Medulla oblongata (tissue), 1 donor: ENCODE data around the gene SHCBP1.
"Not testable (repeated sequence)": the region's sequence is repeated elsewhere in the genome, so short reads cannot be mapped to it uniquely, and the experiment has no call there.

Source experiments
- DNase-seq: peaks from one replicate; pipeline ENCODE4 v3.0.0-alpha.2; 2015; ENCODE audit errors: extremely low spot score

The SHCBP1 gene, protein sequence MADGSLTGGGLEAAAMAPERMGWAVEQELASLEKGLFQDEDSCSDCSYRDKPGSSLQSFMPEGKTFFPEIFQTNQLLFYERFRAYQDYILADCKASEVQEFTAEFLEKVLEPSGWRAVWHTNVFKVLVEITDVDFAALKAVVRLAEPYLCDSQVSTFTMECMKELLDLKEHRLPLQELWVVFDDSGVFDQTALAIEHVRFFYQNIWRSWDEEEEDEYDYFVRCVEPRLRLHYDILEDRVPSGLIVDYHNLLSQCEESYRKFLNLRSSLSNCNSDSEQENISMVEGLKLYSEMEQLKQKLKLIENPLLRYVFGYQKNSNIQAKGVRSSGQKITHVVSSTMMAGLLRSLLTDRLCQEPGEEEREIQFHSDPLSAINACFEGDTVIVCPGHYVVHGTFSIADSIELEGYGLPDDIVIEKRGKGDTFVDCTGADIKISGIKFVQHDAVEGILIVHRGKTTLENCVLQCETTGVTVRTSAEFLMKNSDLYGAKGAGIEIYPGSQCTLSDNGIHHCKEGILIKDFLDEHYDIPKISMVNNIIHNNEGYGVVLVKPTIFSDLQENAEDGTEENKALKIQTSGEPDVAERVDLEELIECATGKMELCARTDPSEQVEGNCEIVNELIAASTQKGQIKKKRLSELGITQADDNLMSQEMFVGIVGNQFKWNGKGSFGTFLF

DNA sequence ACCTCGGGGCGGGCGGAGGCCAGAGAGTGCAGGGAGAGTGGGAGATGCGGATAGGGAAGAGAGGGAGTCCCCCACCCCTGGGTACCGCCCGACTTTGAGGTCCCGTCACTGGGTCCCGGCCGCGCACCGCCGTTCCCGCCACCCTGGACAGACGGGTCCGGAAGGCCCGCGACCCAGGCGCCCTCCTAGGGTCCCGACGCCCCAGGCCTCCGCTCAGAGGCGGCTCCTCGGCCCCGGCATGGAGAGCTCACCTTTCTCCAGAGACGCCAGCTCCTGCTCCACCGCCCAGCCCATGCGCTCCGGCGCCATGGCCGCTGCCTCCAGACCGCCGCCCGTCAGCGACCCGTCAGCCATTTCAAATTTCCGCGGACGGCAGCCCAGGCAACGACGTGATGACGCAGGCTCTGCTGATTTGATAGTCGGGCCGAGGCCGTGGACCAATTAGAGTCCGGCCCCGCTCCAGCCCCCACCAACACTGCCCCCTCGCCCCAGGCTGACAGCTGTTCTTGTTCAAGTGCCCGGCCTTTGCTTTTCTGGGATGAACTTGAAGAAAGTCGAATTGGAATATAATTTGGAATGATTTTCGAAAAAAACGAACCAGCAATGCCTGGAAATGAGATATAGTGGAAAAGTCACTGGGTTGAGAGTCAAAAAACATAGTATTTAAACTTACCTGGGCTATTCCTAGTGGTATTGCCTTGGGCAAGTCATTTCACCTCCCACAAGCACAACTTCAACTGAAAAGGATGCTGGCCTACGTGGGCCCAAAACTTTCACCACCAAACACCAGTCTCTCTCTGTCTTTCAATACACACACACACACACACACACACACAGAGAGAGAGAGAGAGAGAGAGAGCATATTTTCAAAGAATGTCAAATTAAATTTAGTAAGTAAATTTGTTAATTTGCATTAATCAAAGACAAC lies at the start of gene SHCBP1:
SHCBP1 (minus strand) TSS at position 374 of the 928 bp plus-strand sequence; CDS start at position 354, 20 bp downstream.
- peak; percentile 86 for DNase-seq

DNA sequence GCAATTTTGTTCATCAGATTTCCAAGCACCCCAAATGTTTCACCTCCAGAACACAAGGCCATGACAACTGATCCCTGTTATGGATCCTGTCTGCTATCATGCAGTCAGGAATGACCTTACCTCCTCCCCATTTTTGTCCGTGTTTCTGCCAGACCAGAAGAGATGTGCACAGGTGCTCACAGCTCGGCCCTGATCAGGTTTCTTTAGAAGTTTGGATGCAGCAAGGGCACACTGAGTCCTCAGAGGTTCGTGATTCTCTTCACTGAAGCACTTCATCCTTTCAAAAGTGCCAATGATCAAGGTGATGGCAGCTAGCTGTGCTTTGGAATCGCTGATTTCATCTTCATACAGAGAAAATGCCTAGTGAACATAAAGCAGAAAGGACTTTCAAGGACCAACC lies 40.9 kb upstream of the SHCBP1 start:
- DNase-seq = no peak

DNA sequence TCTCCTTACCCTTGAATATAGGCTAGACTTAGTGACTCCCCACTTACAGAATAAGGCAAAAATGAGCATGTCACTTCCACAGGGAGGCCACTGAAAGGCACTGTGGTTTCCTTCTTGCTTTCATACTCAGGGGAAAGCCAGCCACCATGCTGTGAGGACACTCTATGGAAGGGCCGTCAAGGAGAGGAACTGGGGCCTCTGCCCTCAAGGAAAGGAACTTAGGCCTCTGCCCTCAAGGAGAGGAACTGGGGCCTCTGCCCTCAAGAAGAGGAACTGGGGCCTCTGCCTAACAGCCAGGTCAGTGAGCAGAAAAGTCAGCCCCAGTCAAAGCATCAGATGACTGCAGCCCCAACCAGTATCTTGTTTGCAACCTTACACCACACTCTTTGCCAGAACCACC lies 37.7 kb upstream of the SHCBP1 start:
- DNase-seq = peak; percentile 76

DNA sequence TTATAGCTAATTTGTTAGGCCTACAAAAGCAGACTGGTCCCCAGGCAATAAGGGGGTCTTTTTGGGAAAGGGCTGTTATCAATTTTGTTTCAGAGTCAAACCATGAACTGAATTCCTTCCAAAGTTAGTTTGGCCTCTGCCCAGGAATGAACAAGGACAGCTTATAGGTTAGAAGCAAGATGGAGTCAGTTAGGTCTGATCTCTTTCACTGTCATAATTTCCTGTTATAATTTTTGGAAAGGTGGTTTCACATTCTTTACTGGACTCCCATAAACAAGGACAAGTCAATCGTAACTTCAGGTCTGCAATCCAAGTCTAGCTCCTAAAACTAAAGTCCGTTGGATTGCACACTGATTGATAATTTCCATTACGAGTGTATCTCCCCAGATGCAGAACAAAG lies 30.1 kb upstream of the SHCBP1 start:
- no peak for DNase-seq

DNA sequence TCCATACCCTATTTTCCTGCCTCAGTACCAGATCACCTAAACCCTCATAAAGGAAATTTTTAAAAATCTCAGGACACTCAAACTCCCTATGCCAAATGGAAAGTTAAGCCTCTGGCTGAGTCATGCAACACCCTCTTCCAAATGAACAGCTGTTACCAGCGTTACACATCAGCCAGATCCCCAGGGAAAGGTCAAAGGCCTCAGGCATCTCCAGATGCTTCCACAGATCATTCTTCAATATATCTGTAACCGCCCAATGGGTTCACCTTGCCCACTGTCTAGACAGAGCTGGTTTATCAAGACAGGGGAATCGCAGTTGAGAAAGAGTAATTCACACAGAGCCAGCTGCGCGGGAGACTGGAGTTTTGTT lies 29.1 kb upstream of the SHCBP1 start:
- DNase-seq = no peak

DNA sequence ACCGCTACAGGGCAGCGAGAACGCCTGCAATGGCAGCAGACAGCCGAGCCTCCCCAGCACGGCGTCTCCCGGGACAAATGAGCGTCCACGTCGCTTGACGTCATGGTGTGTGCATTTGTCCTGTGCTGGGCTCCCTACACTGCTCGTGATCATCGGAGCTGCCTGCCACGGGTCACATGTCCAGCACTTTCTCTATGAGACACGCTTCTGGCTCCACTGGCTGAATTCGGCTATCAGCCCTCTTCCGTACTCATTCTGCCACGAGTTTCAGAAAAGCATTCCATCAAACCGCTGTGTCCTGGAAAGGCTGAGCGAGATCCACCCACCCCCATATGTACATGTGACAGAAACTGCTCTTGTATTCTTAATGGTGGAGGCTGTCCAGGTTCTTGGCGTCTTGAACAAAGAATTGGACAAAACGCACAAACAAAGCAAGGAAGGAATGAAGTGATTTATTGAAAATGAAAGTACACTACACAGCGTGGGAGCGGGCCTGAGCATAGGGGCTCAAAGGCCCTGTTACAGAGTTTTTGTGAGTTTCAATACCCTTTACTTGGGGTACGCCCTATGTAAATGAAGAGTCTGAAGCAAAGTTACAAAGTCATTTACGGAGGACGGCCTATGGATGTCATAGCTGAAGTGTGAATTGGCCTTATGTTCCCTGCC lies 28.5 kb upstream of the SHCBP1 start:
- DNase-seq = peak; percentile 58

DNA sequence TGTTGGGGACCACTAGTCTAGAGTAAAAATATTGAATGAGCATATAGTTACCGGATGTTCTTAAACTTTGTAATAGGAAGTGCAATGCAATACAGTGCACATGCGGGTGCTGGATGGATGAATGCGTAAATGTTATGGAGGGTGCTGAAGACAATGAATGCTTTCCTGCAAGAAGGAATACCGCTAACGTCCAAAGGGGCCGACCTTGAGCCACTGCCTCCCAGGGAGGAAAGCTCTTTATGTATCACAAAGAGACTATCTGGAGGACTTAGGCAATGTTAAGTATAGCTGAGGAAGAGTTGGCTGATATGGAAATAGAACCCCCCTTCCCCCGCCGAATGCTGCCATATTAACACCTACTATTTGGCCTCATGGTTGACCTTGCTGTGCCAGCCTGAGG lies 27.5 kb upstream of the SHCBP1 start:
- no peak for DNase-seq

DNA sequence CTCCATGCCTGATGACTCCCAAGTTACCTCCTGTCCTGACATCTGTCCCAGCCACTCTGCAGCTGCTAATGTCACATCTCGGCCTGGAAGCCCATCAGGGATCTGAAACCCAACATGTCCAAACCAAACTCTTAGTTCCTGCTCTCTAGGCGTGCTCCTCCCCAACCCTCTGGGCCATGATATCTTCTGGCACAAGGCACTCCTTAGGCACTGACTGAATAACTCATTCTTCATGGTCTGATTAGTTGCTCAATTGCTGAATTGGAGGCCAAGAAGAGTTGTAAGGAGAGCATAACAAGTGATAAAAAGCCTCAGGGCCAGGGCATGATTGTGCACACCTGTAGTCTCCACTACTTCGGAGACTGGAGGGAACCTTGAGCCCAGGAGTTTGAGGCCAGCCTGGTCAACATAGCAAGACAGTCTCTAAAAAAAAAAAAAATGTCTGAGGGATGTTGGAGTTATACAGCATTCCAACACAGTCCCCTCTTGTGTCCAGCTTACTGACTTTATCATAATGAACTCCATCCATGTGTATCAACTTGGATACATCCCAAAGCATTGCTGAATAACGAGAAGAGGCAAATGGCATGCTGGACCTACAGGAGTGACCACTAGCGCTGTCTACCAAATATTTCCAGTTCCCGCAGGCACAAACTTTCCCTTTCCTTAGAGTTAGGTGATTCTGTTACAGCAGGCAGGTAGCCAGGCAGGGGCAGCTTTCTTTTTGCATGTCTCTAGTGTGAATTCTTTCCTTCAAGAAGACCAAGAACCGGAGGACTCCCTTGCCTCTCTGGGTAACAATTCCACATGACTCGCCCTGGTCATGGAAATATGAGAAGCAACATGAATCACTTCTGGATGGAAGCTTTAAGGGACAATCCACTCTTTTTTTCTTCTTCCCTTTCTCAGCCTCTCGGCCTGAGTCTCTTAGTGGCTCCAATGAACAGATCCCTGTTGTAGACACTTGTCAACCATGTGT lies 18.1 kb upstream of the SHCBP1 start:
- DNase-seq = no peak

DNA sequence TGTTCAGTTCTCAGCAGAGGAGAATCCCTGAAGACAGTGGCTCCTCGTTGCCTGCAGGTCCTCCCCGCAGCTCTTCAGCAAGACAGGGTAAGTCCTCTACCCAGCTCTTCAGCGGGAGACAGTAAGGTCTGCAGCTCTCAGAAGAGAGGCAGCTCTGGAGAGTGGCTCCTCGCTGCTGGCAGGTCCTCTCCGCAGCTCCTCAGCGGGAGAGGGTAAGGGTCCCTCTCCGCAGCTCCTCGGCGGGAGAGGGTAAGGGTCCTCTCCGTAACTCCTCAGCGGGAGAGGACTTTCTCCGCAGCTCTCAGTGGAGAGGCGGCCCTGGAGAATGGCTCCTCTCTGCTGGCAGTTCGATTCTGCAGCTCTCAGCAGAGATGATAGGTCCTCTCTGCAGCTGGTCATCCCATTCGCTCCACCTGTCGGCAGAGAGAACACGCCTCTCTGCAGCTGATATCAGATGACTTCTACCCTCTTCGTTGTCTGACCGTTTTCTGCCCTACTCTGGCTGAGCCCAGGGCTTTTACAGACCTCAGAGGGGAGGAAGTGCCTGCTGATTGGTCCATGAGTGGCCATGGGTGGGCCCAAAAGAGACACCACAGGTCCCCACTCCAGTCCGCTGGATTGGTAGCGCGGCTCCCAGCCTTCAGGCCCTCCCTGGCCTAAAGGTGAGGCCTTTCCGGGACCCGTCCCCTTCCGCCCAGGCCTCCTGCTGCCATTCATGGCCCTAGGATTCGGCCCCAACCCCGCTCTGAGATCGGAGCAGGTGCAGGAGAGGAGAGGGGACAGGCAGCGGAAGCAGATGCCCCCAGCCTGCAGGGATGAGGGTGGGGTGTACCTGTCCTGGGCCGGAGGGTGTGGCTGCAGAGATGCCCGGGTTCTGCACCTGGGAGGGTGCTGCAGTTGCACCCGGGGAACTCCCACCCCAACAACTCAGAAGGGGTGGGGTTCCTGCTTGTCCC lies 11.9 kb upstream of the SHCBP1 start:
- no peak for DNase-seq

DNA sequence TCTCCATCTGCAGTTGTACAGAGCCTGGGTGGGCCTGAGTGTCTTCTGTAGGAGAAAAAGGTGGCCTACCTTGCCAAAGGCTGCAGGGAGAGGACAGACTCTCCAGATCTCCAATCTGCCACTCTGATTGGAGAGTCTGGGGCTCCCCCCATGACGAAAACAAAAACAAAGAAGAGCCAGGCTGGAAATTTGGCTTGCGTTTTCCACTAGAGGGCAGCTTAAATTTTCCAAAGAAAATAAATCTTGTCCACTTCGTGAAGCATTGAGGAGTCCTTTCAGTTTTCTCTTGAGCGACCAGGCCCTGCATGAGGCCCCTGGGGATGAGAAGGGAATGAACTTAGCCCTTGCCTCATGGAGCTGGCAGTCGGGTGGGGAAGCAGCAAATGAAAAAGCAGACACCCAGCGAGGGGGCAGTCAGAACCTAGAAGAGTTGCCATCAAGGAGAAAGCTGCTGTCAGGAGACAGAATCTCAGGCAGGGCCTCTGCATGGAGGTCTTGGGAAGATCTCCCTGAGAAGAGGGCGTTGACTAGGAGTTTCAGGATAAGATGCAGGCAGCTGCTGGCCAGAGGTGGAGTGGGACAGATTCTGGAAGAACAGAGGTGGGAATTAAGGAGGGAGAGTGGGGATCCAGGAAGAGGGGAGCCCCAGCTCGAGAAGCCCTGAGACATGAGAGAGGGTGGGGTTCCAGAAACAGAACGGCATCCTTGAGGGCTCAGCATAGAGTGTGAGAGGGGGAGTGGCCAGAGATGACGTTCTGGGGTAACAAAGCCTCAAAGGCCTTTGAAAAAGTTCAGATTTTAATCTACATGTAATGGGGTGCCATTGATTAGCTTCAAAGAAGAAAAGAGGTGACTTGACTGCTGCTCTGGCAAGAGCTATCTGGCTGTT lies 8.4 kb upstream of the SHCBP1 start:
- DNase-seq = peak; percentile 27

DNA sequence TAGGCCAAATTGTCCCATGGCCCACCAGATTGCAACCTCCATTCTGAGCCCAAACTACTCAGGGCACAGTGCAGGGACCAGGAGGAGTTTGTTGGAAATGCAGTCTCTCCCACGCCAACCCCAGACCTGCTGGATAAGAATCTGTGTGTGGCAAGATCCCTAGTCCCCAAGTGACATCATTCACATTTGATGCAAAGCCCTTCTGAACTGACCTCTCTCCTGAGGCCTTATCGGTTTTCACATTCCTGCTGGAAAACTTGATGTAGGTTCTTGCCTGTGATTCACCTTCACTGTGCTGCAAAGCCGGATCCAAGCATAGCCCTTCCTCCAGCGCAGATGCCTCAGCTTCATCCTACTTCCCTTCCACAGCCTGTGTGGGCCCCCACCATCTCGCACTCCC lies 6.6 kb upstream of the SHCBP1 start:
- no peak for DNase-seq

DNA sequence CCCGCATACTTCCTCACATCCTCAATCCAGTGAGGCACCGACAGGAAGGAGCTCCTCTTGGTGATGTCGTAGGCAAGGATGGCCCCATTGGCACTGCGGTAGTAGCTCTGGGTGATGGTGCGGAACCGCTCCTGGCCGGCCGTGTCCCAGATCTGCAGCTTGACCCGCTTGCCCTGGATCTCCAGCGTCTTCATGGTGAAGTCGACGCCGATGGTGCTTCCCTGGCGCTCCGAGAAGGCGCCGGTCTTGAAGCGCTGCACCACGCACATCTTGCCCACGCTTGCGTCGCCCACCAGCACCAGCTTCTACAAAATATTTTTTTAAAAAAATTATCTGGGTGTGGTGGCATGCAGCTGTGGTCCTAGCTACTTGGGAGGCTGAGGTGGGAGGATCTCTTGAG lies 5.5 kb upstream of the SHCBP1 start:
- DNase-seq = not testable (repeated sequence)

DNA sequence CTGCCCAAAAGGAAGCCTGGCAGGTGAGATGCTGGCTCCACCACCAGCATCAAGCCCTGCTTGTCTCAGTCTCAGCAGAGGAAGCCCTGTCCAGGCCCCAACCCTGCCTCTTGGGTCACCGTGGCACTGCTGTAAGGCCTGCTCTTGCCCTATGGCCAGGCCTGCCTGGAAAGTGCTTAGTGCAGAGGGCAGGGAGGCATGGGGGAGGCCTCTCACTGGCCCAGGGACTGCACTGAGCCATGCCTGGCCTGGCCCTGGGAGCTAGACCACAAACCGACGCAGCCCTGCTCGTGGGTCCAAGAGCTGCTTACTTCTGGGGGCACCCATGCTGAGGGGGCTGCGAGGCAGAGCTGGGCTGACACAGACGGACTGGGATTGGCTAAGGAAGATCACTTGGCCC lies 3.7 kb upstream of the SHCBP1 start:
- not testable (repeated sequence) for DNase-seq

DNA sequence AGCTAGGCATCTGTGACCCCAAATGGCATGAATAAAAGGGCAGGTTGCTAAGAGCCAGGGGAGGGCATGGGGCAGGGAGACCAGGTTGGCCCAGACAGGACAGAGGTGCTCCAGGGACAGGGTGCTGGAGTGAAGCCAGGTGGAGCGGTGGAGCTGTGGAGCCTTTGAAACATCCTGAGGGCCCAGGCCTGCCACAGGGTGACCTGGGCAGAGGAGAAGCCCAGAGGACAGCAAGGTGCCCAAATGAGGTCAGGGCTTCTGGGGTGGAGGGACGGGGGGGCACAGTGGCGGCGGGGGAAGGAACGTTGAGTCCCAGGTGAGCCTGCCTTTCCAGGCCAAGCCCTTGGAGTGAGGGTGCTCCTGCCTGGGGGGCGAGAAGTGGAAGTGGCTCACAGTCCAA lies 2.5 kb upstream of the SHCBP1 start:
- DNase-seq = not testable (repeated sequence)

DNA sequence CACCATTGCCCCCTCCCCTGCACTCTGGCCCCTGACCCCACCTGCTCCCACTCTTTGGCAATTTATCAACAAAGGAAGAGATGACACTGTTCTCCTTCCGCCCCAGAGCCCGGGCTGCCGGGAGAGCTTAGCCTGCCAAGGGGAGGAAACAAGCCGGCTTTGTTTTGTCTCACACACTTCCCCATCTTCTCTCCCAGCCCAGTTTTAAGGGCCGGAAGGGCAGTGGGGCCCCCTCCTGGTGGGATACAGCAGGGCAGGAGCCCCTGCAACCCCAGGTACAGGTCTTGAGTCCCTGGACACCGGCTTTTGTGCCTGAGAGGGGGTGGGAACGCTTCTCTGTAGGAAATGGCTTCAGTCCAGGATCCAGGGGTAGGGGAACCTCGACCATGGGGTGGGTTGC lies 2.1 kb upstream of the SHCBP1 start:
- DNase-seq = not testable (repeated sequence)

DNA sequence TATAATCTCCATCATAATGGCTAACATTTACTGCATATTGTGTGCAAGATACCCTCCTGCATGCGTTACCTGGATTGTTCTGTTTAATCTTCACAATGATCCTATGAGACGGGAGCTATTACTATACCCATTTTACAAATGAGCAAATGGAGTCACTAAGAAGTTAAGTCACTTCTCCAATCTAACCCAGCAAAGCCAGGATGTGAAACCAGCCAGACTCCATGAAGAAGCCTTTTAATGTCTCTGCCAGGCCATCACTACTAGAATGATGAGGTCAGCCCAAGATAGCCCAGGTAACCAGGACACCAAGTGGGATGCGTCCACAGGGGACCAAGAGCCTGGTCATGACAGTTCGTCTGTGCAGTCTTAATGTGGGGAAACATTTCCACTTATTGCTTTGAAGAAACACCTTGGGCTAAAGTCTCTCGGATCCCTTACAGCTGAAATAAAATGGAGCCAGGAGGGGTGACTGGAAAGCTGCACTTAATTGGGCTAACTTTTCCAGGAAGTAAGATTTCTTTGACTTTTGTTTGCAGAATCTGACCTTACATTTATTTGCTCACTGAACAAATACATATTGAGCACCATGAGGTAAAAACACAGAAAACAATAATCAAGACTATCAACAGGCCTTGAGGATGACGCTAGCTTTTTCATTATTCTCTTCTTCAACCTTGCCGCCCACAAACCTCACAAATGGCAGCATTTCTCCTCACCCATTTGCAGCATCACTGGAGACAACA lies 926 bp upstream of the SHCBP1 start:
- DNase-seq = no peak

DNA sequence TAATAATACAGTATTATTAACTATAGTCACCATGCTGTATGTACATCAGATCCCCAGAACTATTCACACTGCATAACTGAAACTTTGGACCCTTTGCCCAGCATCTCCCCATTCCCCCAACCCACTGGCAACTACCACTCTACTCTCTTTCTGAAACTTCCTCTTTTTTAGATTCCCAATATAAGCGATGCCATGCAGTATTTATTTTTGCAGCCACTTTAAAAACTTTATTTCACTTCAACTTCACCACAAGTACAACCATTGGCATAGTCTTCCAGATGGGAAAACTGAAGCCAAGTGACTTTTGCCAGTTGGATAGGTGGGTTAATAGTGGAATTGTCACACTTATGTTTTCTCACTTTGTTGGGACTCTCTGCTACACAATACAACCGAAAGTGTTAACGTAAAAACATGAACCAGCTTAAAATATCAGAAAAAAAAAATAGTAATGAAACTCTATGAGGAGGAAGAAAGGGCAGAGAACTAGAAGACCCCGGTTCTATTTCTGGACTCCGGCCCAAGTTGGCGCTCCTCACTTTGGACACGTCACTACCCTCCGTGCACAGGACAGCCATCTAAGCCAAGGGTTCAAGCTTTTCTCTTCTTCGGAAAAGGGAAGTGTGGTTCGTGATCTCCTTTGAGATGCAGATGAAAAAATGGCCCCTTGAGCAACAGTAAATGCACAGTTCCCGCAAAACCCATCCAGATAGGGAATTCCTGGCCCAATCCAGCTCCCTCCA lies 743 bp downstream of the SHCBP1 start:
- DNase-seq = peak; percentile 8
